Ovary (tissue), 3 donors: ENCODE data around the gene PCDHB14.

Experiments
- POLR2A ChIP-seq: fragments of 450-650 bp; IDR thresholded peaks from one replicate; pipeline ENCODE4 v1.6.1; 2017; ENCODE audit warnings: antibody characterized with exemption, mild to moderate bottlenecking, moderate library complexity
- TF ChIP-seq, protein P1 (sequence below), 3 donors: fragments of 450-650 bp in 2 of 3; fragments of 200-600 bp in 1 of 3; IDR thresholded peaks; one replicate each; pipeline versions ENCODE4 v1.5.1 to v1.8.0; 2016 to 2022; ENCODE audit warnings: antibody characterized with exemption in 3 of 3, mild to moderate bottlenecking in 1 of 3
- donor health status: DM: no; HTN: no; CAD: no.

DNA sequence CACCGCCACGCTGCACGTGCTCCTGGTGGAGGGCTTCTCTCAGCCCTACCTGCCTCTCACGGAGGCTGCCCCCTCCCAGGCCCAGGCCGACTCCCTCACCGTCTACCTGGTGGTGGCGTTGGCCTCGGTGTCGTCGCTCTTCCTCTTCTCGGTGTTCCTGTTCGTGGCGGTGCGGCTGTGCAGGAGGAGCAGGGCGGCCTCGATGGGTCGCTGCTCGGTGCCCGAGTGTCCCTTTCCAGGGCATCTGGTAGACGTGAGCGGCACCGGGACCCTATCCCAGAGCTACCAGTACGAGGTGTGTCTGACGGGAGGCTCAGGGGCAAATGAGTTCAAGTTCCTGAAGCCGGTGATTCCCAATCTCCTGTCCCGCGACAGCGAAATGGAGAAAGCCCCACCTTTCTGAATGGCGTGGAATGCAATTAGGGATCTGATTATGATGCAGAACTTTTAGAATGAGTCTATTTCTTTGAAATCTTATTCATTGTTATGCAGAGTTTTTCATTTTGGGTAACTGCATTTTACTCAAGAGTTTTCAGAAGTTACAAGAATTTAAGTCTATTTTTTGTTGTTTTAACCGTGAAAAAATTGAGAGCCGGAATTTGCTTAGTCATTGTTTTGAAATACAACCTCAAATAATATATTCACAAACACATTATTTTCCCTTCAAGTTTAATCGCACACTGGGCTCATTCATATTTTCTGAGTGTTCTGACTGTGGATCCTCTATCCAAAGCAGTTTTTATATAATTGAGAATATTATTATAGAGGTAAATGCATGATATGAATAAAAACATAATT lies 13.6 kb downstream of the PCDHB14 start:
- TF ChIP-seq, protein P1, sequence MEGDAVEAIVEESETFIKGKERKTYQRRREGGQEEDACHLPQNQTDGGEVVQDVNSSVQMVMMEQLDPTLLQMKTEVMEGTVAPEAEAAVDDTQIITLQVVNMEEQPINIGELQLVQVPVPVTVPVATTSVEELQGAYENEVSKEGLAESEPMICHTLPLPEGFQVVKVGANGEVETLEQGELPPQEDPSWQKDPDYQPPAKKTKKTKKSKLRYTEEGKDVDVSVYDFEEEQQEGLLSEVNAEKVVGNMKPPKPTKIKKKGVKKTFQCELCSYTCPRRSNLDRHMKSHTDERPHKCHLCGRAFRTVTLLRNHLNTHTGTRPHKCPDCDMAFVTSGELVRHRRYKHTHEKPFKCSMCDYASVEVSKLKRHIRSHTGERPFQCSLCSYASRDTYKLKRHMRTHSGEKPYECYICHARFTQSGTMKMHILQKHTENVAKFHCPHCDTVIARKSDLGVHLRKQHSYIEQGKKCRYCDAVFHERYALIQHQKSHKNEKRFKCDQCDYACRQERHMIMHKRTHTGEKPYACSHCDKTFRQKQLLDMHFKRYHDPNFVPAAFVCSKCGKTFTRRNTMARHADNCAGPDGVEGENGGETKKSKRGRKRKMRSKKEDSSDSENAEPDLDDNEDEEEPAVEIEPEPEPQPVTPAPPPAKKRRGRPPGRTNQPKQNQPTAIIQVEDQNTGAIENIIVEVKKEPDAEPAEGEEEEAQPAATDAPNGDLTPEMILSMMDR (IDR thresholded peaks at IDR 0.05): no peak
- TF ChIP-seq POLR2A: no peak
